Measurements from ENCODE around the gene SYNE1. TPM values are rescaled to one million over a fixed set of nuclear protein-coding genes. Genes with fewer than 3 reads are reported as not detected.
"Not testable (repeated sequence)": the region's sequence is repeated elsewhere in the genome, so short reads cannot be mapped to it uniquely, and the experiment has no call there.

Gene SYNE1, protein sequence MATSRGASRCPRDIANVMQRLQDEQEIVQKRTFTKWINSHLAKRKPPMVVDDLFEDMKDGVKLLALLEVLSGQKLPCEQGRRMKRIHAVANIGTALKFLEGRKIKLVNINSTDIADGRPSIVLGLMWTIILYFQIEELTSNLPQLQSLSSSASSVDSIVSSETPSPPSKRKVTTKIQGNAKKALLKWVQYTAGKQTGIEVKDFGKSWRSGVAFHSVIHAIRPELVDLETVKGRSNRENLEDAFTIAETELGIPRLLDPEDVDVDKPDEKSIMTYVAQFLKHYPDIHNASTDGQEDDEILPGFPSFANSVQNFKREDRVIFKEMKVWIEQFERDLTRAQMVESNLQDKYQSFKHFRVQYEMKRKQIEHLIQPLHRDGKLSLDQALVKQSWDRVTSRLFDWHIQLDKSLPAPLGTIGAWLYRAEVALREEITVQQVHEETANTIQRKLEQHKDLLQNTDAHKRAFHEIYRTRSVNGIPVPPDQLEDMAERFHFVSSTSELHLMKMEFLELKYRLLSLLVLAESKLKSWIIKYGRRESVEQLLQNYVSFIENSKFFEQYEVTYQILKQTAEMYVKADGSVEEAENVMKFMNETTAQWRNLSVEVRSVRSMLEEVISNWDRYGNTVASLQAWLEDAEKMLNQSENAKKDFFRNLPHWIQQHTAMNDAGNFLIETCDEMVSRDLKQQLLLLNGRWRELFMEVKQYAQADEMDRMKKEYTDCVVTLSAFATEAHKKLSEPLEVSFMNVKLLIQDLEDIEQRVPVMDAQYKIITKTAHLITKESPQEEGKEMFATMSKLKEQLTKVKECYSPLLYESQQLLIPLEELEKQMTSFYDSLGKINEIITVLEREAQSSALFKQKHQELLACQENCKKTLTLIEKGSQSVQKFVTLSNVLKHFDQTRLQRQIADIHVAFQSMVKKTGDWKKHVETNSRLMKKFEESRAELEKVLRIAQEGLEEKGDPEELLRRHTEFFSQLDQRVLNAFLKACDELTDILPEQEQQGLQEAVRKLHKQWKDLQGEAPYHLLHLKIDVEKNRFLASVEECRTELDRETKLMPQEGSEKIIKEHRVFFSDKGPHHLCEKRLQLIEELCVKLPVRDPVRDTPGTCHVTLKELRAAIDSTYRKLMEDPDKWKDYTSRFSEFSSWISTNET (N-terminal part only)
- 100 to 1,000 TPM; 124 to 279 (median 180) TPM for total RNA-seq
- 10 to 100 TPM; 70.4 to 75.1 TPM for polyA plus RNA-seq
- long read RNA-seq, donor 1, partial matches to known transcripts, result 140 of 163 reads
- long read RNA-seq, donor 1, other reads (novel, unspliced or antisense), result 19 of 163 reads
- long read RNA-seq, donor 2, result 0 reads
- long read RNA-seq, donor 3, partial matches to known transcripts, result 18 of 39 reads
- long read RNA-seq, donor 3, other reads (novel, unspliced or antisense), result 18 of 39 reads

DNA sequence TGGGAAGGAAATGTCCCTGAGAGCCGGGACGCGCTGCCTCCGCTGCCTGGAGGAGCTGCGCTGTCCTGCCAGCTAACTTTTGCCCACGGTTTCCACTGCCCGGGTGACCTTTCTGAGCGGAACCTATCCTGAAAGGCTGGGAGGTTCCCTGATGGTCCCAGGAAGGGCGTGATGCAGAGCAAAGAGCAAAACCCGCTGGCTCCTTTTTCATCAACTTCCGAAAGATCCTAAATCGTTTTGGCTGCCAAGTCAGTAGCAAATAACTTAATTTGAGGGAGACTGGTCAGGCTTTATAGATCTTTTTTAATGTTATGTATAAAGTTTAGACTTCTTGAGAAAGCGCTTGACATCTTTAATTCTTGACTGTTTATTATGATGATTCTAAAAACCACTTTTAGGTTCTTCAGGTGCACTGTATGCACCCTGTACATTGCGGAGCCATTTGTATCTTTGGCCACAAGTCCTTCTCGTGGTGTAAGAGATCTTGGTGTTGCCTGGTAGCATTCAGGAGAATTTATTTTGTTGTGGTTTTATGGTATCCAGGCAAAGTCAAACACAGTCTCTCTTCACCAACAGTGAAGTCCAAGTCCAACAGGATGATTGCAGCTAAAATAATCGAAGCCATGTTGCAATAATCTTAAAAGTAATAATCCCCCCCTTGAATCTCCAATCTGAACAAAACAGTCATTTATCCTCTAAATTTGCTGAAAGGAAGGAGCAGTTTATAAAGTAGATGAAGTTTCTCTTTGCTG, at the start of gene SYNE1:
SYNE1 (minus strand) TSS at position 67 of the 752 bp plus-strand sequence. CDS start 9,031 bp downstream, outside the sequence.
- intact Hi-C loops (cut with DNase I), result loop anchor here in 2 of 4 donors (5.0 to 10.0 kb wide), 2 partner anchors 70 to 83 kb away; no protein-coding TSS in a partner anchor
- DNase-seq, result no peak
- peak within 1 kb of the TSS; percentile 71 to 80 for H3K27ac ChIP-seq
- no peaks in the 10 kb centered on the region for H3K9me3 ChIP-seq
- H3K36me3 ChIP-seq, result no peaks in the 10 kb centered on the region
- H3K4me1 ChIP-seq (ENCODE audit: insufficient read depth), result peaks cover 1% of the 10 kb centered on the region
- WGBS, 3 donors, result 22 to 24% (median 24%) methylated on average over 16 of the region's 16 CpGs
- no peak for TF ChIP-seq EP300 (IDR thresholded peaks at IDR 0.05)
- TF ChIP-seq, protein P1, sequence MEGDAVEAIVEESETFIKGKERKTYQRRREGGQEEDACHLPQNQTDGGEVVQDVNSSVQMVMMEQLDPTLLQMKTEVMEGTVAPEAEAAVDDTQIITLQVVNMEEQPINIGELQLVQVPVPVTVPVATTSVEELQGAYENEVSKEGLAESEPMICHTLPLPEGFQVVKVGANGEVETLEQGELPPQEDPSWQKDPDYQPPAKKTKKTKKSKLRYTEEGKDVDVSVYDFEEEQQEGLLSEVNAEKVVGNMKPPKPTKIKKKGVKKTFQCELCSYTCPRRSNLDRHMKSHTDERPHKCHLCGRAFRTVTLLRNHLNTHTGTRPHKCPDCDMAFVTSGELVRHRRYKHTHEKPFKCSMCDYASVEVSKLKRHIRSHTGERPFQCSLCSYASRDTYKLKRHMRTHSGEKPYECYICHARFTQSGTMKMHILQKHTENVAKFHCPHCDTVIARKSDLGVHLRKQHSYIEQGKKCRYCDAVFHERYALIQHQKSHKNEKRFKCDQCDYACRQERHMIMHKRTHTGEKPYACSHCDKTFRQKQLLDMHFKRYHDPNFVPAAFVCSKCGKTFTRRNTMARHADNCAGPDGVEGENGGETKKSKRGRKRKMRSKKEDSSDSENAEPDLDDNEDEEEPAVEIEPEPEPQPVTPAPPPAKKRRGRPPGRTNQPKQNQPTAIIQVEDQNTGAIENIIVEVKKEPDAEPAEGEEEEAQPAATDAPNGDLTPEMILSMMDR (IDR thresholded peaks at IDR 0.05), result no peak
- TF ChIP-seq POLR2A (IDR thresholded peaks at IDR 0.05), result no peak
- peak within 1 kb of the TSS; percentile 84 for H3K4me3 ChIP-seq
- no peaks in the 10 kb centered on the region for H3K27me3 ChIP-seq

DNA sequence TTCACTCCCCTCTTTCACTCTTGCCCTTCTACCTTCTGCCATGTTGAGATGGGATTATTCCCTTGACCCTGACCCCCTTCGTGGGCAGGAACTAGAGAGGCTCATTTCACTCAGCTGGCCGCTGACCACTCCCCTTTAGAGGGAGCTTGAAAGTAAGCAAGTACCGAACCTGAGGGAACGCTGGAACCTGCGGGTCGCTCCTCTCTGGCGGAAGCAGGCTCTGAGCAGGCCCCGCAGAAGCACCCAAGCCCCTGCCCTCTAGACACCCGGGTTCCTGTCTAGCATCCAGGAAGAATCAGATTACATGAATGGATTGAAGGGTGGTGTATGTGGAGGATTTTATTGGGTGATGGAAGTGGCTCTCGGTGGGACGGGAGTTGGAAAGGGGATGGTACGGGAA, 48.7 kb upstream of the SYNE1 start:
- Histone ChIP-seq H3K27me3 (no peaks in the 10 kb centered on the region), H3K4me1 (ENCODE audit: insufficient read depth) (no peaks in the 10 kb centered on the region), H3K4me3 (no peak overlapping the region), H3K36me3 (no peaks in the 10 kb centered on the region), H3K27ac (no peak overlapping the region), H3K9me3 (no peaks in the 10 kb centered on the region)
- 89 to 90% (median 90%) methylated on average over 12 of the region's 12 CpGs for WGBS, 3 donors
- no peak for DNase-seq
- intact Hi-C loops (cut with DNase I), result no loop called here
- TF ChIP-seq, protein P1 (IDR thresholded peaks at IDR 0.05), result no peak
- TF ChIP-seq POLR2A (IDR thresholded peaks at IDR 0.05), result no peak
- no peak for TF ChIP-seq EP300 (IDR thresholded peaks at IDR 0.05)

DNA sequence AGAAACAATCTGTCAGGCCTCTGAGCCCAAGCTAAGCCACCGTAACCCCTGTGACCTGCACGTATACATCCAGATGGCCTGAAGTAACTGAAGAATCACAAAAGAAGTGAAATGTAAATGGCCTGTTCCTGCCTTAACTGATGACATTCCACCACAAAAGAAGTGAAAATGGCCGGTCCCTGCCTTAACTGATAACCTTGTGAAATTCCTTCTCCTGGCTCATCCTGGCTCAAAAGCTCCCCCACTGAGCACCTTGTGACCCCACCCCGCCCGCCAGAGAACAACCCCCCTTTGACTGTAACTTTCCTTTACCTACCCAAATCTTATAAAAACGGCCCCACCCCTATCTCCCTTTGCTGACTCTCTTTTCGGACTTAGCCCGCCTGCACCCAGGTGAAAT, 45.8 kb upstream of the SYNE1 start:
- H3K9me3 ChIP-seq; intact Hi-C loops (cut with DNase I); H3K36me3 ChIP-seq; H3K27ac ChIP-seq; H3K4me1 ChIP-seq (ENCODE audit: insufficient read depth); H3K4me3 ChIP-seq; H3K27me3 ChIP-seq; DNase-seq: not testable (repeated sequence)
- 54 to 55% (median 54%) methylated on average over 8 of the region's 8 CpGs for WGBS, 3 donors

DNA sequence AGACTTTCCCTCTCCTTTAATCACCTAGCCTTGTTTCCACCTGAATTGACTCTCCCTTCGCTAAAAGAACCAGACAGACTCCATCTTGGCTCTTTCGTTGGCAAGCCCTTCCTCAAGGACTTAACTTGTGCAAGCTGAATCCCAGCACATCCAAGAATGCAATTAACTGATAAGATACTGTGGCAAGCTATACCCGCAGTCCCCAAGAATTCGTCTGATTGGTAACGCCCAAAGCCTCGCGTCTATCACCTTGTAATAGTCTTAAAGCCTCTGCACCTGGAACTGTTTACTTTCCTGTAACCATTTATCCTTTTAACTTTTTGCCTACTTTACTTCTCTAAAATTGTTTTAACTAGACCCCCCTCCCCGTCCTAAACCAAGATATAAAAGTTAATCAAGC, 45.0 kb upstream of the SYNE1 start:
- intact Hi-C loops (cut with DNase I), result no loop called here
- Histone ChIP-seq H3K4me3 (no peak overlapping the region), H3K27ac (no peak overlapping the region), H3K9me3 (no peaks in the 10 kb centered on the region), H3K4me1 (ENCODE audit: insufficient read depth) (no peaks in the 10 kb centered on the region), H3K36me3 (no peaks in the 10 kb centered on the region), H3K27me3 (no peaks in the 10 kb centered on the region)
- TF ChIP-seq EP300 (IDR thresholded peaks at IDR 0.05) (no peak), POLR2A (IDR thresholded peaks at IDR 0.05) (no peak)
- TF ChIP-seq, protein P1 (IDR thresholded peaks at IDR 0.05), result no peak
- DNase-seq, result no peak
- 63 to 77% (median 70%) methylated on average over 8 of the region's 8 CpGs for WGBS, 3 donors

Data from ovary (tissue), 10 donors.